HEK293 (cell line): ENCODE results near the gene WDFY2.

Experiments used
- FEZF1 ChIP-seq: fragments of 450-650 bp; formaldehyde crosslinking; IDR thresholded peaks from 2 replicates; pipeline ENCODE4 v1.5.1; 2016; ENCODE audit warnings: missing biosample characterization, missing genetic modification characterization
- MEIS1 ChIP-seq: sonication (generic); formaldehyde crosslinking; IDR thresholded peaks from 2 replicates; pipeline ENCODE4 v1.8.1; 2022; ENCODE audit warnings: missing genetic modification reagents, mild to moderate bottlenecking, borderline replicate concordance
- MYNN ChIP-seq: fragments of 450-650 bp; formaldehyde crosslinking; IDR thresholded peaks from 2 replicates; pipeline ENCODE4 v1.5.1; 2016; ENCODE audit warnings: missing biosample characterization, missing genetic modification characterization, borderline replicate concordance
- YY1 ChIP-seq: fragments of 450-650 bp; formaldehyde crosslinking; IDR thresholded peaks from 2 replicates; pipeline ENCODE4 v1.5.1; 2018; ENCODE audit warnings: missing biosample characterization, missing genetic modification characterization
- ZBTB10 ChIP-seq: fragments of 450-650 bp; formaldehyde crosslinking; IDR thresholded peaks from 2 replicates; pipeline ENCODE4 v1.5.1; 2016; ENCODE audit warnings: missing biosample characterization, missing genetic modification characterization
- ZBTB17 ChIP-seq: fragments of 450-650 bp; formaldehyde crosslinking; IDR thresholded peaks from 2 replicates; pipeline ENCODE4 v1.5.1; 2016; ENCODE audit warnings: missing biosample characterization, missing genetic modification characterization
- ZBTB20 ChIP-seq: fragments of 450-650 bp; formaldehyde crosslinking; IDR thresholded peaks from 2 replicates; pipeline ENCODE4 v1.5.1; 2016; ENCODE audit warnings: missing biosample characterization, missing genetic modification characterization
- ZBTB21 ChIP-seq: fragments of 450-650 bp; formaldehyde crosslinking; IDR thresholded peaks from 2 replicates; pipeline ENCODE4 v1.5.1; 2017; ENCODE audit warnings: missing biosample characterization, missing genetic modification characterization
- ZBTB48 ChIP-seq: fragments of 450-650 bp; formaldehyde crosslinking; IDR thresholded peaks from 2 replicates; pipeline ENCODE4 v1.5.1; 2016; ENCODE audit warnings: missing biosample characterization, missing genetic modification characterization
- ZBTB7A ChIP-seq: fragments of 450-650 bp; formaldehyde crosslinking; IDR thresholded peaks from 2 replicates; pipeline ENCODE4 v1.5.1; 2016; ENCODE audit warnings: low read depth, missing biosample characterization, missing genetic modification characterization
- ZNF114 ChIP-seq: fragments of 450-650 bp; formaldehyde crosslinking; IDR thresholded peaks from 2 replicates; pipeline ENCODE4 v1.5.0; 2017; ENCODE audit warnings: missing biosample characterization, missing genetic modification characterization
- ZNF132 ChIP-seq: fragments of 450-650 bp; formaldehyde crosslinking; IDR thresholded peaks from 2 replicates; pipeline ENCODE4 v1.5.1; 2017; ENCODE audit warnings: missing biosample characterization, missing genetic modification characterization, borderline replicate concordance
- ZNF157 ChIP-seq: fragments of 450-650 bp; formaldehyde crosslinking; IDR thresholded peaks from 2 replicates; pipeline ENCODE4 v1.5.1; 2016; ENCODE audit warnings: missing biosample characterization, missing genetic modification characterization
- ZNF19 ChIP-seq: fragments of 450-650 bp; formaldehyde crosslinking; IDR thresholded peaks from 2 replicates; pipeline ENCODE4; 2016; ENCODE audit warnings: missing biosample characterization, missing genetic modification characterization, low read depth
- ZNF221 ChIP-seq: fragments of 450-650 bp; formaldehyde crosslinking; IDR thresholded peaks from 2 replicates; pipeline ENCODE4 v1.5.1; 2017; ENCODE audit warnings: missing biosample characterization, missing genetic modification characterization, borderline replicate concordance
- ZNF324 ChIP-seq: fragments of 450-650 bp; formaldehyde crosslinking; IDR thresholded peaks from 2 replicates; pipeline ENCODE4 v1.5.1; 2016; ENCODE audit warnings: missing biosample characterization, missing genetic modification characterization
- ZNF341 ChIP-seq: fragments of 450-650 bp; formaldehyde crosslinking; IDR thresholded peaks from 2 replicates; pipeline ENCODE4; 2016; ENCODE audit warnings: low read depth, missing biosample characterization, missing genetic modification characterization
- ZNF501 ChIP-seq: fragments of 450-650 bp; formaldehyde crosslinking; IDR thresholded peaks from 2 replicates; pipeline ENCODE4 v1.5.1; 2016; ENCODE audit warnings: missing biosample characterization, missing genetic modification characterization
- ZNF600 ChIP-seq: fragments of 450-650 bp; formaldehyde crosslinking; IDR thresholded peaks from 2 replicates; pipeline ENCODE4 v1.5.1; 2016; ENCODE audit warnings: missing biosample characterization, missing genetic modification characterization
- ZNF610 ChIP-seq: fragments of 450-650 bp; formaldehyde crosslinking; IDR thresholded peaks from 2 replicates; pipeline ENCODE4 v1.5.1; 2016; ENCODE audit warnings: missing biosample characterization, missing genetic modification characterization, borderline replicate concordance
- ZNF658 ChIP-seq: fragments of 450-650 bp; formaldehyde crosslinking; IDR thresholded peaks from 2 replicates; pipeline ENCODE4; 2016; ENCODE audit warnings: missing biosample characterization, missing genetic modification characterization
- ZNF677 ChIP-seq: fragments of 450-650 bp; IDR thresholded peaks from 2 replicates; pipeline ENCODE4 v1.5.0; 2018; ENCODE audit warnings: missing biosample characterization, mild to moderate bottlenecking, missing genetic modification characterization, moderate library complexity
- ZNF701 ChIP-seq: fragments of 450-650 bp; formaldehyde crosslinking; IDR thresholded peaks from 2 replicates; pipeline ENCODE4 v1.5.1; 2016; ENCODE audit warnings: missing biosample characterization, missing genetic modification characterization
- ZNF704 ChIP-seq: fragments of 450-650 bp; formaldehyde crosslinking; IDR thresholded peaks from 2 replicates; pipeline ENCODE4 v1.5.1; 2016; ENCODE audit warnings: missing biosample characterization, missing genetic modification characterization
- TF ChIP-seq, protein P1 (sequence below): fragments of 450-650 bp; formaldehyde crosslinking; IDR thresholded peaks from 2 replicates; pipeline ENCODE4 v1.5.1; 2017; ENCODE audit warnings: missing biosample characterization, missing genetic modification characterization
- TF ChIP-seq, protein P2 (sequence below): fragments of 450-650 bp; formaldehyde crosslinking; IDR thresholded peaks from 2 replicates; pipeline ENCODE4 v1.5.1; 2016; ENCODE audit warnings: missing biosample characterization, missing genetic modification characterization
- TF ChIP-seq, protein P3 (sequence below): fragments of 450-650 bp; formaldehyde crosslinking; IDR thresholded peaks from 2 replicates; pipeline ENCODE4 v1.5.1; 2016; ENCODE audit warnings: missing biosample characterization, missing genetic modification characterization
- TF ChIP-seq, protein P4 (sequence below): fragments of 450-650 bp; formaldehyde crosslinking; IDR thresholded peaks from 2 replicates; pipeline ENCODE4 v1.5.1; 2016; ENCODE audit warnings: missing biosample characterization, missing genetic modification characterization
- TF ChIP-seq, protein P5 (sequence below): fragments of 450-650 bp; formaldehyde crosslinking; IDR thresholded peaks from 2 replicates; pipeline ENCODE4 v1.5.1; 2016; ENCODE audit warnings: missing biosample characterization, missing genetic modification characterization

The WDFY2 gene

GRCh38 chr13:51785712-51786424 lies 201.6 kb downstream of the WDFY2 start (continued):
- TF ChIP-seq, protein P1, sequence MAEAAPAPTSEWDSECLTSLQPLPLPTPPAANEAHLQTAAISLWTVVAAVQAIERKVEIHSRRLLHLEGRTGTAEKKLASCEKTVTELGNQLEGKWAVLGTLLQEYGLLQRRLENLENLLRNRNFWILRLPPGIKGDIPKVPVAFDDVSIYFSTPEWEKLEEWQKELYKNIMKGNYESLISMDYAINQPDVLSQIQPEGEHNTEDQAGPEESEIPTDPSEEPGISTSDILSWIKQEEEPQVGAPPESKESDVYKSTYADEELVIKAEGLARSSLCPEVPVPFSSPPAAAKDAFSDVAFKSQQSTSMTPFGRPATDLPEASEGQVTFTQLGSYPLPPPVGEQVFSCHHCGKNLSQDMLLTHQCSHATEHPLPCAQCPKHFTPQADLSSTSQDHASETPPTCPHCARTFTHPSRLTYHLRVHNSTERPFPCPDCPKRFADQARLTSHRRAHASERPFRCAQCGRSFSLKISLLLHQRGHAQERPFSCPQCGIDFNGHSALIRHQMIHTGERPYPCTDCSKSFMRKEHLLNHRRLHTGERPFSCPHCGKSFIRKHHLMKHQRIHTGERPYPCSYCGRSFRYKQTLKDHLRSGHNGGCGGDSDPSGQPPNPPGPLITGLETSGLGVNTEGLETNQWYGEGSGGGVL, result no peak
- TF ChIP-seq ZNF501 (tag by site-specific recombination) (peak; percentile 63), ZBTB48 (tag by site-specific recombination) (peak; percentile 46; the same call in 1 of the 2 replicates), ZNF600 (tag by site-specific recombination) (peak; percentile 80), ZNF341 (peak; percentile 96), MEIS1 (CRISPR knock-in tag) (no peak), MYNN (peak; percentile 71), ZNF221 (no peak), ZNF19 (tag by site-specific recombination) (no peak), ZNF132 (no peak), ZBTB20 (tag by site-specific recombination) (no peak), ZBTB17 (tag by site-specific recombination) (peak; percentile 81), ZNF114 (tag by site-specific recombination) (no peak), ZNF610 (tag by site-specific recombination) (no peak), ZNF157 (no peak), ZNF701 (tag by site-specific recombination) (no peak), ZNF677 (no peak), FEZF1 (tag by site-specific recombination) (peak; percentile 79), ZBTB10 (tag by site-specific recombination) (no peak), ZNF704 (tag by site-specific recombination) (no peak), ZNF324 (tag by site-specific recombination) (peak; percentile 81), YY1 (tag by site-specific recombination) (no peak), ZBTB21 (tag by site-specific recombination) (peak; percentile 85), ZNF658 (tag by site-specific recombination) (no peak), ZBTB7A (no peak)
- TF ChIP-seq, protein P2, sequence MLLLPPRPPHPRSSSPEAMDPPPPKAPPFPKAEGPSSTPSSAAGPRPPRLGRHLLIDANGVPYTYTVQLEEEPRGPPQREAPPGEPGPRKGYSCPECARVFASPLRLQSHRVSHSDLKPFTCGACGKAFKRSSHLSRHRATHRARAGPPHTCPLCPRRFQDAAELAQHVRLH (tag by site-specific recombination), result no peak
- TF ChIP-seq, protein P3, sequence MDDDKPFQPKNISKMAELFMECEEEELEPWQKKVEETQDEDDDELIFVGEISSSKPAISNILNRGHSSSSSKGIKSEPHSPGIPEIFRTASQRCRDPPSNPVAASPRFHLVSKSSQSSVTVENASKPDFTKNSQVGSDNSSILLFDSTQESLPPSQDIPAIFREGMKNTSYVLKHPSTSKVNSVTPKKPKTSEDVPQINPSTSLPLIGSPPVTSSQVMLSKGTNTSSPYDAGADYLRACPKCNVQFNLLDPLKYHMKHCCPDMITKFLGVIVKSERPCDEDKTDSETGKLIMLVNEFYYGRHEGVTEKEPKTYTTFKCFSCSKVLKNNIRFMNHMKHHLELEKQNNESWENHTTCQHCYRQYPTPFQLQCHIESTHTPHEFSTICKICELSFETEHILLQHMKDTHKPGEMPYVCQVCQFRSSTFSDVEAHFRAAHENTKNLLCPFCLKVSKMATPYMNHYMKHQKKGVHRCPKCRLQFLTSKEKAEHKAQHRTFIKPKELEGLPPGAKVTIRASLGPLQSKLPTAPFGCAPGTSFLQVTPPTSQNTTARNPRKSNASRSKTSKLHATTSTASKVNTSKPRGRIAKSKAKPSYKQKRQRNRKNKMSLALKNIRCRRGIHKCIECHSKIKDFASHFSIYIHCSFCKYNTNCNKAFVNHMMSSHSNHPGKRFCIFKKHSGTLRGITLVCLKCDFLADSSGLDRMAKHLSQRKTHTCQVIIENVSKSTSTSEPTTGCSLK, result no peak
- TF ChIP-seq, protein P4, sequence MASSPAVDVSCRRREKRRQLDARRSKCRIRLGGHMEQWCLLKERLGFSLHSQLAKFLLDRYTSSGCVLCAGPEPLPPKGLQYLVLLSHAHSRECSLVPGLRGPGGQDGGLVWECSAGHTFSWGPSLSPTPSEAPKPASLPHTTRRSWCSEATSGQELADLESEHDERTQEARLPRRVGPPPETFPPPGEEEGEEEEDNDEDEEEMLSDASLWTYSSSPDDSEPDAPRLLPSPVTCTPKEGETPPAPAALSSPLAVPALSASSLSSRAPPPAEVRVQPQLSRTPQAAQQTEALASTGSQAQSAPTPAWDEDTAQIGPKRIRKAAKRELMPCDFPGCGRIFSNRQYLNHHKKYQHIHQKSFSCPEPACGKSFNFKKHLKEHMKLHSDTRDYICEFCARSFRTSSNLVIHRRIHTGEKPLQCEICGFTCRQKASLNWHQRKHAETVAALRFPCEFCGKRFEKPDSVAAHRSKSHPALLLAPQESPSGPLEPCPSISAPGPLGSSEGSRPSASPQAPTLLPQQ (tag by site-specific recombination), result no peak
- TF ChIP-seq, protein P5, sequence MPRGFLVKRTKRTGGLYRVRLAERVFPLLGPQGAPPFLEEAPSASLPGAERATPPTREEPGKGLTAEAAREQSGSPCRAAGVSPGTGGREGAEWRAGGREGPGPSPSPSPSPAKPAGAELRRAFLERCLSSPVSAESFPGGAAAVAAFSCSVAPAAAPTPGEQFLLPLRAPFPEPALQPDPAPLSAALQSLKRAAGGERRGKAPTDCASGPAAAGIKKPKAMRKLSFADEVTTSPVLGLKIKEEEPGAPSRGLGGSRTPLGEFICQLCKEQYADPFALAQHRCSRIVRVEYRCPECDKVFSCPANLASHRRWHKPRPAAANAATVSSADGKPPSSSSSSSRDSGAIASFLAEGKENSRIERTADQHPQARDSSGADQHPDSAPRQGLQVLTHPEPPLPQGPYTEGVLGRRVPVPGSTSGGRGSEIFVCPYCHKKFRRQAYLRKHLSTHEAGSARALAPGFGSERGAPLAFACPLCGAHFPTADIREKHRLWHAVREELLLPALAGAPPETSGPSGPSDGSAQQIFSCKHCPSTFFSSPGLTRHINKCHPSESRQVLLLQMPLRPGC, result peak; percentile 85
